Measurements from ENCODE around the gene UCP1. TPM values are rescaled to one million over a fixed set of nuclear protein-coding genes. Genes with fewer than 3 reads are reported as not detected.

Gene UCP1
- total and polyA plus RNA-seq, 4 donors: not detected

DNA sequence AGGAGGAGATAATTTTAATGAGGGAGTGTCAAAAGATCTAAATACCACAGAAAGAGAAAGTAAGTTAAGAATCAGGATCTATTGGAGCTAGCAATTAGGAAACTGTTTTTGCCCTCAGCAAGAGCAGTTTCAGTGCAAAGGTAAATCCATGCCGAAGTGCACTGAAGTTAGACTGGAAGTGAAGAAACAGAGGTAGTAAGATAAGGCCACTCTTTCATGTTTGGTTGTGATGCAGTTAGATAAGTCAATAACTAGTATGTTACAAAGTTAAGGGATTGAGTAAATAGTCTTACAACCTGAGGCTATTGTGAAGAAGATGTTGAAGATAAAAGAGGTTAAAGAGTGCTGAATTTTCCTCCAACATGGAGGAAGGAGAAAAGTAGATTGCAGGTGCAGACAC is 46.7 kb upstream of the UCP1 start (continued):
- TF ChIP-seq, protein P1, sequence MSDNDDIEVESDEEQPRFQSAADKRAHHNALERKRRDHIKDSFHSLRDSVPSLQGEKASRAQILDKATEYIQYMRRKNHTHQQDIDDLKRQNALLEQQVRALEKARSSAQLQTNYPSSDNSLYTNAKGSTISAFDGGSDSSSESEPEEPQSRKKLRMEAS (IDR thresholded peaks at IDR 0.05): no peak
- TF ChIP-seq HNF4G (IDR thresholded peaks at IDR 0.05) (no peak), GABPA (IDR thresholded peaks at IDR 0.05 in 1 of 2, conservative IDR thresholded peaks at IDR 0.05 in 1 of 2) (no peak), SP1 (IDR thresholded peaks at IDR 0.05) (no peak)
- TF ChIP-seq, protein P2, sequence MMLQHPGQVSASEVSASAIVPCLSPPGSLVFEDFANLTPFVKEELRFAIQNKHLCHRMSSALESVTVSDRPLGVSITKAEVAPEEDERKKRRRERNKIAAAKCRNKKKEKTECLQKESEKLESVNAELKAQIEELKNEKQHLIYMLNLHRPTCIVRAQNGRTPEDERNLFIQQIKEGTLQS (IDR thresholded peaks at IDR 0.05): no peak

DNA sequence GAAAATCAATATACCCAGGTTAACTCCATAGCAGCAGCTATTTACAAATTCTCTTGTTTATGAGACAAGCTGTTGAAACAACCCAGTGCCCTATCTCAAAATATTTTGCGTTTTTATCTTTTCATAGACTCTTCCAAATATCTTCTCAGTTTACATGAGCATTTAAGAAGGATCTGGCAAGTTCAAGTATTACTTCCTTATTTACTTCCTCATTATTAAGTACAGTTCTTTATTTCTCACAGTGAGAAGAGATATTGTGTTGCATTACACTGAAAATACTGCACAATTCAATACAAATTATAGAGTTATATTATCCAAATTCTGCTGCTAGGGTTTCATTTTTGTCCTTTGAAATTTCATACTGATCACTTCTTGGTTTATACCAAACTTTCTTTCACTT is 43.6 kb upstream of the UCP1 start:
- peaks cover 0 to 2% (median 0%) of the 10 kb centered on the region in 4 donors for H3K4me1 ChIP-seq (ENCODE audit: control insufficient read depth in 4 of 4, insufficient read depth in 4 of 4, low read length in 3 of 4)
- no peak overlapping the region for H3K4me3 ChIP-seq (ENCODE audit: low read depth in 1 of 3, low read length in 3 of 3)
- no peaks in the 10 kb centered on the region for H3K9me3 ChIP-seq (ENCODE audit: control insufficient read depth in 4 of 4, low read length in 3 of 4)
- H3K27me3 ChIP-seq (ENCODE audit: control insufficient read depth in 4 of 4, insufficient read depth in 4 of 4, low read length in 3 of 4): no peaks in the 10 kb centered on the region
- WGBS: 46% methylated on average over 1 of the region's 1 CpG
- no peak overlapping the region for H3K9ac ChIP-seq (ENCODE audit: low read depth in 1 of 2, low read length in 2 of 2)
- no peak overlapping the region for H3K27ac ChIP-seq (ENCODE audit: low read depth in 1 of 2, low read length in 2 of 2)
- DNase-seq (ENCODE audit: low spot score): no peak
- H3K36me3 ChIP-seq (ENCODE audit: control insufficient read depth in 4 of 4, insufficient read depth in 3 of 4, low read depth in 1 of 4, low read length in 3 of 4): no peaks in the 10 kb centered on the region
- TF ChIP-seq FOXA2 (IDR thresholded peaks at IDR 0.05) (no peak), GABPA (IDR thresholded peaks at IDR 0.05 in 1 of 2, conservative IDR thresholded peaks at IDR 0.05 in 1 of 2) (no peak), EGR1 (IDR thresholded peaks at IDR 0.05; ENCODE audit: low read depth in 2 of 2) (no peak), NR2F2 (IDR thresholded peaks at IDR 0.05) (no peak), JUND (IDR thresholded peaks at IDR 0.05) (no peak), HNF4G (IDR thresholded peaks at IDR 0.05) (no peak), TAF1 (conservative IDR thresholded peaks at IDR 0.05) (no peak), FOXA1 (IDR thresholded peaks at IDR 0.05) (no peak), HNF4A (conservative IDR thresholded peaks at IDR 0.05) (no peak)
- TF ChIP-seq, protein P2 (IDR thresholded peaks at IDR 0.05): no peak
- TF ChIP-seq, protein P3, sequence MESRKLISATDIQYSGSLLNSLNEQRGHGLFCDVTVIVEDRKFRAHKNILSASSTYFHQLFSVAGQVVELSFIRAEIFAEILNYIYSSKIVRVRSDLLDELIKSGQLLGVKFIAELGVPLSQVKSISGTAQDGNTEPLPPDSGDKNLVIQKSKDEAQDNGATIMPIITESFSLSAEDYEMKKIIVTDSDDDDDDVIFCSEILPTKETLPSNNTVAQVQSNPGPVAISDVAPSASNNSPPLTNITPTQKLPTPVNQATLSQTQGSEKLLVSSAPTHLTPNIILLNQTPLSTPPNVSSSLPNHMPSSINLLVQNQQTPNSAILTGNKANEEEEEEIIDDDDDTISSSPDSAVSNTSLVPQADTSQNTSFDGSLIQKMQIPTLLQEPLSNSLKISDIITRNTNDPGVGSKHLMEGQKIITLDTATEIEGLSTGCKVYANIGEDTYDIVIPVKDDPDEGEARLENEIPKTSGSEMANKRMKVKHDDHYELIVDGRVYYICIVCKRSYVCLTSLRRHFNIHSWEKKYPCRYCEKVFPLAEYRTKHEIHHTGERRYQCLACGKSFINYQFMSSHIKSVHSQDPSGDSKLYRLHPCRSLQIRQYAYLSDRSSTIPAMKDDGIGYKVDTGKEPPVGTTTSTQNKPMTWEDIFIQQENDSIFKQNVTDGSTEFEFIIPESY (IDR thresholded peaks at IDR 0.05): no peak
- TF ChIP-seq, protein P4, sequence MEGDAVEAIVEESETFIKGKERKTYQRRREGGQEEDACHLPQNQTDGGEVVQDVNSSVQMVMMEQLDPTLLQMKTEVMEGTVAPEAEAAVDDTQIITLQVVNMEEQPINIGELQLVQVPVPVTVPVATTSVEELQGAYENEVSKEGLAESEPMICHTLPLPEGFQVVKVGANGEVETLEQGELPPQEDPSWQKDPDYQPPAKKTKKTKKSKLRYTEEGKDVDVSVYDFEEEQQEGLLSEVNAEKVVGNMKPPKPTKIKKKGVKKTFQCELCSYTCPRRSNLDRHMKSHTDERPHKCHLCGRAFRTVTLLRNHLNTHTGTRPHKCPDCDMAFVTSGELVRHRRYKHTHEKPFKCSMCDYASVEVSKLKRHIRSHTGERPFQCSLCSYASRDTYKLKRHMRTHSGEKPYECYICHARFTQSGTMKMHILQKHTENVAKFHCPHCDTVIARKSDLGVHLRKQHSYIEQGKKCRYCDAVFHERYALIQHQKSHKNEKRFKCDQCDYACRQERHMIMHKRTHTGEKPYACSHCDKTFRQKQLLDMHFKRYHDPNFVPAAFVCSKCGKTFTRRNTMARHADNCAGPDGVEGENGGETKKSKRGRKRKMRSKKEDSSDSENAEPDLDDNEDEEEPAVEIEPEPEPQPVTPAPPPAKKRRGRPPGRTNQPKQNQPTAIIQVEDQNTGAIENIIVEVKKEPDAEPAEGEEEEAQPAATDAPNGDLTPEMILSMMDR (IDR thresholded peaks at IDR 0.05; ENCODE audit: low read depth, low read length, missing input control): no peak

DNA sequence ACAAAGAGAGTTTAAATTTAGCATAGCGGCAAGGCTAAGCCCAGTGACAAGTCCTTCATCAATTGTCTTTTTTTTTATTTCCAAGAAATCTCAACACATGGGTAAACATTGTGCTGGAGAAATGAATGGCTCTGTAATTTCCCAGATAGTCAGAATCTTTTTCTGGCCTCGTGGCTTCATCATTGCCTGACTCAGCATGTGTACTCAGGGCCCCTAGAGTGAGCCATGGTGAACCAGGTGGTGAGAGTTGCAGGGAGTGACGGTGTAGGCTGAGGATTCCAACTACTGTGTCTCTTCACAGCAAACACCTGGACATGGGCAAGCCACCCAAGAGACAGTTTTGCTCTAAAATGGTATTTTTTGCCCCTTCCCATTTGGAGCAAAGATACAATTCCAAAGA is 43.1 kb upstream of the UCP1 start:
- TF ChIP-seq TAF1 (conservative IDR thresholded peaks at IDR 0.05): no peak
- TF ChIP-seq, protein P4 (IDR thresholded peaks at IDR 0.05; ENCODE audit: low read depth, low read length, missing input control): no peak
- TF ChIP-seq, protein P5, sequence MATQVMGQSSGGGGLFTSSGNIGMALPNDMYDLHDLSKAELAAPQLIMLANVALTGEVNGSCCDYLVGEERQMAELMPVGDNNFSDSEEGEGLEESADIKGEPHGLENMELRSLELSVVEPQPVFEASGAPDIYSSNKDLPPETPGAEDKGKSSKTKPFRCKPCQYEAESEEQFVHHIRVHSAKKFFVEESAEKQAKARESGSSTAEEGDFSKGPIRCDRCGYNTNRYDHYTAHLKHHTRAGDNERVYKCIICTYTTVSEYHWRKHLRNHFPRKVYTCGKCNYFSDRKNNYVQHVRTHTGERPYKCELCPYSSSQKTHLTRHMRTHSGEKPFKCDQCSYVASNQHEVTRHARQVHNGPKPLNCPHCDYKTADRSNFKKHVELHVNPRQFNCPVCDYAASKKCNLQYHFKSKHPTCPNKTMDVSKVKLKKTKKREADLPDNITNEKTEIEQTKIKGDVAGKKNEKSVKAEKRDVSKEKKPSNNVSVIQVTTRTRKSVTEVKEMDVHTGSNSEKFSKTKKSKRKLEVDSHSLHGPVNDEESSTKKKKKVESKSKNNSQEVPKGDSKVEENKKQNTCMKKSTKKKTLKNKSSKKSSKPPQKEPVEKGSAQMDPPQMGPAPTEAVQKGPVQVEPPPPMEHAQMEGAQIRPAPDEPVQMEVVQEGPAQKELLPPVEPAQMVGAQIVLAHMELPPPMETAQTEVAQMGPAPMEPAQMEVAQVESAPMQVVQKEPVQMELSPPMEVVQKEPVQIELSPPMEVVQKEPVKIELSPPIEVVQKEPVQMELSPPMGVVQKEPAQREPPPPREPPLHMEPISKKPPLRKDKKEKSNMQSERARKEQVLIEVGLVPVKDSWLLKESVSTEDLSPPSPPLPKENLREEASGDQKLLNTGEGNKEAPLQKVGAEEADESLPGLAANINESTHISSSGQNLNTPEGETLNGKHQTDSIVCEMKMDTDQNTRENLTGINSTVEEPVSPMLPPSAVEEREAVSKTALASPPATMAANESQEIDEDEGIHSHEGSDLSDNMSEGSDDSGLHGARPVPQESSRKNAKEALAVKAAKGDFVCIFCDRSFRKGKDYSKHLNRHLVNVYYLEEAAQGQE (IDR thresholded peaks at IDR 0.05): no peak
- TF ChIP-seq RAD21 (IDR thresholded peaks at IDR 0.05): no peak
- no peak for TF ChIP-seq FOXA2 (IDR thresholded peaks at IDR 0.05)
- H3K4me3 ChIP-seq (ENCODE audit: low read depth in 1 of 3, low read length in 3 of 3): no peak overlapping the region

More for the DNA sequence above, 43.1 kb upstream of the UCP1 start:
- H3K27me3 ChIP-seq (ENCODE audit: control insufficient read depth in 4 of 4, insufficient read depth in 4 of 4, low read length in 3 of 4): no peaks in the 10 kb centered on the region
- H3K4me1 ChIP-seq (ENCODE audit: control insufficient read depth in 4 of 4, insufficient read depth in 4 of 4, low read length in 3 of 4): peaks cover 0 to 2% (median 0%) of the 10 kb centered on the region in 4 donors
- 84% methylated on average over 3 of the region's 3 CpGs for WGBS
- no peak overlapping the region for H3K27ac ChIP-seq (ENCODE audit: low read depth in 1 of 2, low read length in 2 of 2)
- no peak overlapping the region for H3K9ac ChIP-seq (ENCODE audit: low read depth in 1 of 2, low read length in 2 of 2)
- no peaks in the 10 kb centered on the region for H3K36me3 ChIP-seq (ENCODE audit: control insufficient read depth in 4 of 4, insufficient read depth in 3 of 4, low read depth in 1 of 4, low read length in 3 of 4)
- H3K9me3 ChIP-seq (ENCODE audit: control insufficient read depth in 4 of 4, low read length in 3 of 4): no peaks in the 10 kb centered on the region
- DNase-seq (ENCODE audit: low spot score): no peak

Measured in liver (tissue), 9 donors.